Effector memory CD4-positive, alpha-beta T cell (primary cell): ENCODE data around the gene CEACAM4.

ENCODE experiments used
- DNase-seq, 3 donors: peaks; one replicate each; pipeline ENCODE4 v3.0.0-alpha.2; 2020
- H3K27ac ChIP-seq: 2 replicates; pipeline ENCODE4 v1.7.0; 2013; ENCODE audit warnings: mild to moderate bottlenecking, low read length, moderate library complexity; ENCODE audit not compliant: insufficient read depth, poor library complexity, severe bottlenecking
- H3K27me3 ChIP-seq: replicated peaks from 2 replicates; pipeline ENCODE4 v1.7.0; 2013; ENCODE audit warnings: mild to moderate bottlenecking, low read length; ENCODE audit not compliant: insufficient read depth, control insufficient read depth, poor library complexity, severe bottlenecking
- H3K36me3 ChIP-seq: 2 replicates; pipeline ENCODE4 v1.7.0; 2013; ENCODE audit warnings: mild to moderate bottlenecking, low read length, moderate library complexity; ENCODE audit not compliant: control insufficient read depth, insufficient read depth
- H3K4me1 ChIP-seq: 2 replicates; pipeline ENCODE4 v1.7.0; 2013; ENCODE audit warnings: low read length, mild to moderate bottlenecking; ENCODE audit not compliant: control insufficient read depth, insufficient read depth, poor library complexity, severe bottlenecking
- H3K4me3 ChIP-seq: 2 replicates; pipeline ENCODE4 v1.7.0; 2013; ENCODE audit warnings: low read length, low read depth, mild to moderate bottlenecking; ENCODE audit not compliant: insufficient read depth, poor library complexity, severe bottlenecking
- H3K9me3 ChIP-seq: 2 replicates; pipeline ENCODE4 v1.7.0; 2013; ENCODE audit warnings: mild to moderate bottlenecking, low read length, moderate library complexity; ENCODE audit not compliant: control insufficient read depth

The CEACAM4 gene

DNA sequence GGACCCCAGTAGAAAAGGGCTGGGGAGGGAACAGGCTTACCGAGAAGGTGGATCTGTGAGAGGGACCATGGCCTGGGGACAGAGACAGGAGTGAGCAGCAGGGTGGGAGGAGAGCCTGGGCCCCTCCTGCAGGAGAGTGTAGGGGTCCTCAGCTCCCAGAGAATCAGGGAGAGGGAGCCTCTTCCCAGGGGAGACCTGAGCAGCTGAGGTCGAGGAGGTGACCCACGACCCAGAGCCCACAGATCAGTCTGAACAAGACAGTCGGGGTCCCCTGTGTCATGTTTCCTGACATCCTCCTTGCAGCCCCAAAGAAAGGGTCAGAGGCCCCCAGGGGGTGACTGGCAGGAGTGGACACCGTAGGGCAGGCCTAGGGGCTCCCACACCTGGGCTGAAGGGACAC lies 6.7 kb downstream of the CEACAM4 start:
- Histone ChIP-seq H3K4me1 (no peaks in the 10 kb centered on the region), H3K9me3 (no peaks in the 10 kb centered on the region), H3K27me3 (no peaks in the 10 kb centered on the region), H3K27ac (no peak overlapping the region), H3K4me3 (no peak overlapping the region), H3K36me3 (no peaks in the 10 kb centered on the region)
- no peak for DNase-seq

DNA sequence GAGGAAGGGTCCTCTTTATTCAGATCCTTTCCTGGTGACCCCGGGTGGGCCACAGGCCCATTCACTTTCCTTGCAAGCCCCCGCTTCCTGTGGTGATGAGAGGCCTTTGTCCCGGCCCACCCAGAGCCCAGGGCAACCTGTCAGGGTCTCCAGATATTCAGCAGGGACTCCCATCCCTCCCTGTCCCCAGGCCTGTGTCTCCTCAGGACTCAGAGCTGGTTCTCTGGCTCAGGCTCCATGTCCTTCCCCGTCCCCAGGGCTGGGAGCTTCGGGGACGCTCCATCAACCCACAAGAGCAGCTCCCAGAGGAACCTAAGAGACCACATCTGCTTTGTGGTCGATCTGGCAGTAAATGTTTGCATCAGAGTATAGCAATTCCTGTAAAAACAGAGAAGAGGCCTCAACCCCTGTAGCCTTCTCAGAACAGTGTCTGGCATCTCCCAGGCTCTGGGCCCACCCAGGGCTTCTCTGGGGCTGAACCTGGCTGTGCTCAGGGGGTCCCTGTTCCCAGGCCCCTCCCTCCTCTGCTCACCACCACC lies 7.8 kb downstream of the CEACAM4 start:
- Histone ChIP-seq H3K27me3 (no peaks in the 10 kb centered on the region), H3K9me3 (no peaks in the 10 kb centered on the region), H3K4me3 (no peak overlapping the region), H3K4me1 (no peaks in the 10 kb centered on the region), H3K36me3 (no peaks in the 10 kb centered on the region), H3K27ac (no peak overlapping the region)
- DNase-seq: no peak

DNA sequence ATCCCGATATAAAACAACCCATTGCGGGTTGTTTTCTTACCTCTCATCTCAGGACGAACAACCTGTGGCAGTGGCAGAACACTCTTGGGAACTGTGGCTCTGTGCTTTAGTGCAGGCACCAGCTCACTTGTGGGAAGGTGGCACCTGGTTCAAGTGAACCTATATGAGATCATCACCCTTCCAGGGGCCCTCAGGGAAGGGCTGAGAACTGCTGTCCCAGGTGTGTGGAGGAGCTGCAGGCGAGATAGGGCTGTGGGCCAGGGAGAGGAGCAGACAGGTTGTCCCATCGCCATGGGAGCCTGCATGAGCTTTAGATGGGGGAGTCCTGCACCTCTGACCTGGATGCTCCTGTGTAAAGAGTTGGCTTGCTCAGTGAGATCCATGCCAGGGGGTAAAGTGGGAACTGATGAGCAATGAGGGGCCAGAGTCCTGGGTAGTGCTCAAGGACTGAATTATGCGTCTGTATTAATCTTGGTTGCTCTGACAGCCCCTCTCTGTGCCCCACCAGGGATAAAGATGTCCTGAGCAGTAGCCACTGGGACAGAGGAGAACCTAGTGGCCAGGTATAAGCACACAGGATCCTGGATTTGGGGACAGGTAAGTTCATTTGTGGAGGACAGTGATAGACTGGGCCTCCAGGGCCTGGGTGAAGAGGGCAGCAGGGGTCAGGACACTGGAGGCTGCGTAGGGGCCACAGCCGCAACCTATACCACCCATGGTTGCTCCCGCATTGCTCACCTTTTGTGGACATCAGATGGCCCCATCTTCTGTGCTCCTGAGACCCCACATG lies 8.7 kb downstream of the CEACAM4 start:
- Histone ChIP-seq H3K9me3 (no peaks in the 10 kb centered on the region), H3K4me3 (no peak overlapping the region), H3K4me1 (no peaks in the 10 kb centered on the region), H3K27me3 (no peaks in the 10 kb centered on the region), H3K36me3 (no peaks in the 10 kb centered on the region), H3K27ac (no peak overlapping the region)
- no peak for DNase-seq

DNA sequence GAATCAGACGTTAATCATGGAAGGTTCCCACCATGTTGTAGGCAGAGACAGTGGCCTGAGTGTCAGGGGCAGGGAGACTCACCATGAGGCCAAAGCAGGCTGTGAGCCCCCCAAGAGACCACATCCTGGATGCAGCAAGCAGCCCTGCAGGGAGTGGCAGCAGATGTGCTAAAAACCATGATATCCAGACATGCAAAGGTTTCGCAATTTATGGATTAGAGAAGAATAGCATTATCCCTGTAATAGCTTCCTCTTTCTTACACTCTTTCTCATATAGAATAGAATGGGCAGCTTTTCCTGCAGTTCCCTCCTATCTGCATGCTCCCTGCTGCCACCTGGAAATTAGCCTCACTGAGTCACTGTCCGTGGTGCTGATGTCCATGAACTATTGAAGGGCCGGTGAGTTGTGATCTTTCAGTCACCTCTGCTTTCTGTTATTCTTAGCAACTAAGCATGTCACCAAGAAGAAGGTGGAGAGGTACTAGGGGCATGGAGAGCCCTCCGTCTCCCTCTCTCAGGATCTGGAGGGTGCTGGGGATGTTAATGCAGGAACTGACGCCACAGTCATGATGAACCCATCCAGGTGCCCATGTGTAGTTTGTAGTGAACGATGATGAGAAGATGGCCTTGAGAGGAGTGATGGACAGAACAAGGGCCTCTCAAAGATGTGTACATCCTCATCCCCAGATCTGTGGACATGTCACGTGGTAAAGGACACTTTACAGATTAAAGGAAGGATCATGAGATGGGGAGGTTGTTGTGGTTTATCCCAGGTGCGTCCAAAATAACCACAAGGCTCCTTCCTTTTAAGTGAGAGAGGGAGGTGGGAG lies 9.9 kb downstream of the CEACAM4 start:
- DNase-seq: no peak
- Histone ChIP-seq H3K27me3 (no peaks in the 10 kb centered on the region), H3K27ac (no peak overlapping the region), H3K4me3 (no peak overlapping the region), H3K36me3 (no peaks in the 10 kb centered on the region), H3K9me3 (no peaks in the 10 kb centered on the region), H3K4me1 (no peaks in the 10 kb centered on the region)

DNA sequence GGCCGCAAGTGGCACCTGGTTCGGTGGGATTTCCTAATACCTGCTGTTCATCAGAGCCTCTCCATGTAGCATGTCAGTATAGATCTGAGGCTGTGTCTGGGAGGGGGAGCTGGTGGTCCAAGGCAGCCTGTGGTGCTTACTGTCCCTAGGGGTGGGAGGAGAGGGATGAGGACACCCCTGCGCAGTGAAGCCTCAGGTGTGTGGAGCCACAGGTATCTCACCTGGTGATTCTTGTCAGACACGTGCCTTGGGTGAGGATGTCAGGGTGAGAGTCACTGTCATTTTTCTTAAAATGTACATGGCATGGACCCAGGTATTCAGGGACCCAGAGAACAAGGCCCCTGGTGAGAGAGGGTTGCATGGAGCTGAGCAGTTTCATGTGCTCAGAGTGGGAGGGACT lies 11.7 kb downstream of the CEACAM4 start:
- no peaks in the 10 kb centered on the region for H3K9me3 ChIP-seq
- no peak for DNase-seq
- no peak overlapping the region for H3K4me3 ChIP-seq
- H3K27ac ChIP-seq: no peak overlapping the region
- no peaks in the 10 kb centered on the region for H3K4me1 ChIP-seq
- H3K36me3 ChIP-seq: no peaks in the 10 kb centered on the region
- H3K27me3 ChIP-seq: no peaks in the 10 kb centered on the region

DNA sequence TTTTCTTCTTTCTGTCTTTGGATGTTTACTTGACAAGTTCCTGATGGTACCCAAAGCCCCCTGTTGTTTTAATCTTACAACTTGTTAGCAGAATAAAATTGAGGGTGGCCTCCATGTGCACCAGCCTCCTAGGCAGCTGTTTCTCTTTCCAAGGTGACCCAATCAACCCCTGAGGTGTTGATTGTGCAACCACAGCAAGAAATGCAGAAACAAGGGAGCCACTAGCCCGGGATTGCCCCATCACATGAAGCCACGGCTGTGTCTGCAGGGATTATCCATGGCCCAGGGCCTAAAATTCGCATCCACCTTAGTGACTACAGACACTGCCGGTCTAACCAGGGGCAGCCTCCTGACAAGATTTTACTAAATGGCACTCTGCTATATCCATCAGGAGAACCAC lies 14.4 kb downstream of the CEACAM4 start:
- no peak overlapping the region for H3K4me3 ChIP-seq
- H3K36me3 ChIP-seq: no peaks in the 10 kb centered on the region
- no peaks in the 10 kb centered on the region for H3K27me3 ChIP-seq
- no peak overlapping the region for H3K27ac ChIP-seq
- H3K4me1 ChIP-seq: no peaks in the 10 kb centered on the region
- H3K9me3 ChIP-seq: no peaks in the 10 kb centered on the region
- no peak for DNase-seq

DNA sequence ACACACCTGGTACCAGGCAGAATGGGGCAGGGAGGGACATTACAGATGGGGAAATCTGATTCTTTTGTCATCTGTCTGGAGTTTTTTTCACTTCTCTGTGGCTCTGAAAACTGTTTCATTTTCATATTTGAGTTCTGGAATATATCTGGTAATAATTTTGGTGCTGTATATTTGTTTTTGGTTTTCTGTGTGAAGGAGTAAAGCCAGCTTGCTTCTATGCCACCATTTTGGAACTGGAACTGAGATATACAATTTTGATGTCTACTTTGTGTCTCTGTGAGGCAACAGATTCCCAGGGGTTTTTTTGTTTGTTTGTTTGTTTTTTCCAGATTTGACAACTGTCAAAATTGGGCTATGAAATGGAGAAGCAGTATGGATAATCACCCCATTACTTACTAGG lies 16.1 kb downstream of the CEACAM4 start:
- Histone ChIP-seq H3K4me3 (no peak overlapping the region), H3K27me3 (no peaks in the 10 kb centered on the region), H3K27ac (no peak overlapping the region), H3K36me3 (no peaks in the 10 kb centered on the region), H3K4me1 (no peaks in the 10 kb centered on the region), H3K9me3 (no peaks in the 10 kb centered on the region)
- DNase-seq: no peak

DNA sequence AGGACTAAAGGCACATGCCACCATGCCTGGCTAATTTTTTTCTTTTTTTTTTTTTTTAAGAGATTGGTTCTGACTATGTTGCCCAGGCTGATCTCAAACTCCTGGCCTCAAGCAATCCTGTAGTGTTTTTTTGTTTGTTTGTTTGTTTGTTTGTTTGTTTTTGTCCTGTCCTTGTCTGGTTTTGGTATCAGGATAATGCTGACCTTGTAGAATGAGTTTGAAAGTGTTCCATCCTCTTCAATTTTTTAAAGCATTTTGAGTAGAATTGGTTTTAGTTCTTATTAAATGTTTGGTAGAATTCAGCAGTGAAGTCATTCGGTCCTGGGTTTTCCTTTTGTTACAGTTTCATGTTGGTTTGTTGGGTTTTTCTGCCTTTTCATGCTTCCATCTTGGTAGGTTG lies 19.2 kb downstream of the CEACAM4 start:
- H3K27ac ChIP-seq: no peak overlapping the region
- H3K36me3 ChIP-seq: no peaks in the 10 kb centered on the region
- no peaks in the 10 kb centered on the region for H3K9me3 ChIP-seq
- H3K4me3 ChIP-seq: no peak overlapping the region
- H3K4me1 ChIP-seq: no peaks in the 10 kb centered on the region
- no peak for DNase-seq
- H3K27me3 ChIP-seq: no peaks in the 10 kb centered on the region

DNA sequence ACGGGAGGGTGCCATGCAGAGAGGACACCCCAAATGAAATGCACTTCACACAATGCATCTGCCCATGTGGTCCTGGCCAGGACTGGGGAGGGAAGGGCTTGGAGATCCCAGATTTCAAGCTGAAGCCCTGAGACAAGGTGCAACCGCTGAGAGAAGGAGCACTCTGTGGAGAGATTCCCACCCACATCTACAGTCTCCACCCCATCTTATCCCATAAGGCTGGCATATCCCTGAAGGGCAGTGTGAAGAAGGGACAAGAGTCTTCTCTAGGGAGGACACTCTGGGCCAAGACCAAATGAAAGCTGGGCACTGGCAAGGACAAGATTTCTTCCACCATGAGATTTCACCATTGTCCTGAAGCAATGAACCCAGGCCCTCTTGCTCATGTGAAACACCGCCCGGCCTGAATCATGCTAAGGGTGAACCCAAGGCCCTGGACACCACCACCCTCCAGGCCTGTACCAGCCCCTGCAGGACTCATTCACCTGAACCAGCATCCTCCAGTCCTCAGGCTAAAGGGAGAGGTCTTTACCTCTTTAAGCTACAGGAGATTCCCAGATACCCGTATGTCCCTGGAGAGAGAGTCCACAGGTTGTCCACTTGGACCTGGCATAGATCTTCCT lies 20.5 kb downstream of the CEACAM4 start:
- no peak for DNase-seq
- Histone ChIP-seq H3K4me1 (no peaks in the 10 kb centered on the region), H3K27ac (no peak overlapping the region), H3K36me3 (no peaks in the 10 kb centered on the region), H3K27me3 (no peaks in the 10 kb centered on the region), H3K4me3 (no peak overlapping the region), H3K9me3 (no peaks in the 10 kb centered on the region)

DNA sequence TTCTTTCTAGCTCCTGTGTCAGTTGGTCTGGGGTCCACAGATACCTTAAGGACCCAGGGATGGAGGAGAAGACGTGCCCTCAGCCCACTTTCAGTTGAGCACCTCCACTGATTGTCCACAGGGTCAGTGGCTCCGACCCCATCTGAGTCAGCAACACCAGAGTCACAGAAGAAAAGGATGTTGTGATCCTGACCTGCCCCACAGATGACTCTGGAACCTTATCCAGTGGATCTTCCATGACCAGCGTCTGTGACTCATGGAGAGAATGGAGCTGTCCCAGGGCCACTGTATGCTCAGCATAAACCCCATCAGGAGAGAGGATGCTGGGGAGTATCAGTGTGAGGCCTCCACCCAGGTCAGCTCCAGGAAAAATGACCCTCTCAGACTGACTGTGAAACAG lies 22.0 kb downstream of the CEACAM4 start:
- Histone ChIP-seq H3K36me3 (no peaks in the 10 kb centered on the region), H3K27me3 (no peaks in the 10 kb centered on the region), H3K27ac (no peak overlapping the region), H3K4me3 (no peak overlapping the region), H3K4me1 (no peaks in the 10 kb centered on the region), H3K9me3 (no peaks in the 10 kb centered on the region)
- no peak for DNase-seq
